Activated CD4-positive, alpha-beta T cell treated with anti-CD3 and anti-CD28 coated beads, Interleukin-2, amount 10 ng/mL, durations not matched to agents 24 days and 14 days (primary cell): Measurements from ENCODE around the gene GREB1L. TPM values are rescaled to one million over a fixed set of nuclear protein-coding genes. Genes with fewer than 3 reads are reported as not detected.

Experiments used
- DNase-seq: peaks from one replicate; pipeline ENCODE4 v3.0.0; 2022
- H3K27ac Mint-ChIP-seq: one replicate; pipeline ENCODE4 v1.8.0; 2022; ENCODE audit warnings: mild to moderate bottlenecking, mixed read lengths
- H3K27me3 Mint-ChIP-seq: one replicate; pipeline ENCODE4 v1.8.0; 2022; ENCODE audit warnings: mixed read lengths
- H3K36me3 Mint-ChIP-seq: one replicate; pipeline ENCODE4 v1.8.0; 2022; ENCODE audit warnings: low read depth, mild to moderate bottlenecking, mixed read lengths
- H3K4me1 Mint-ChIP-seq: one replicate; pipeline ENCODE4 v1.8.0; 2021; ENCODE audit warnings: mixed read lengths
- H3K4me3 Mint-ChIP-seq: one replicate; pipeline ENCODE4 v1.8.0; 2022; ENCODE audit warnings: mild to moderate bottlenecking, moderate library complexity, mixed read lengths
- H3K9me3 Mint-ChIP-seq: one replicate; pipeline ENCODE4 v1.8.0; 2021; ENCODE audit warnings: mixed read lengths
- intact Hi-C: fragments of 100-400 bp; cut with micrococcal nuclease; formaldehyde crosslinking; loops from one replicate; pipeline ENCODE4 v1.15.1; 2023
- total RNA-seq: library from RNA; stranded (reverse); gene quantifications from 2 replicates; pipeline ENCODE4 v1.2.3, GENCODE V29; 2022

Gene GREB1L
- total RNA-seq, 1 donor from 2014 or later = not detected

DNA sequence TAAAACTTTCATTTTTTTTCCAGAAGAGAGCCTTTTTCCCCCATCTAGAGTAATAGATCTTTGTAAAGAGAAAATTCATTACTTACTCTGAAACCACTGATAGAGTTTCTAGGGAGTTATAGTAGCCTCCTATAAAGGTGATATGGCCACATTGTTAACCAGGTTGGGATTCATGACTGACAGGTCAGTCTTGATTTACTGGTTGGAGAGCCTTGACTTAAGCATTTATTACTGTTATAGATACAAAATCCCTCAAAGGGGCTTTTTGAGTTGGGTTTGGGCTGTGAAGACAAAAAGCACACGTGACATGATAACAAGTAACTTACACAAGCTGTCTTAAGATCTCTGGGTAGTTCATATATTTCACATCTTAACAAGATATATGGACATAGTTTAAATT lies 141.0 kb downstream of the GREB1L start:
- H3K27me3 Mint-ChIP-seq = no peaks in the 10 kb centered on the region
- intact Hi-C loops = no loop called here
- no peak overlapping the region for H3K4me3 Mint-ChIP-seq
- H3K36me3 Mint-ChIP-seq = no peaks in the 10 kb centered on the region
- H3K9me3 Mint-ChIP-seq = no peaks in the 10 kb centered on the region
- no peaks in the 10 kb centered on the region for H3K4me1 Mint-ChIP-seq
- no peak for DNase-seq
- H3K27ac Mint-ChIP-seq = no peak overlapping the region

- Mint-ChIP-seq H3K4me1 (no peaks in the 10 kb centered on the region), H3K36me3 (no peaks in the 10 kb centered on the region), H3K4me3 (no peak overlapping the region), H3K27ac (no peak overlapping the region), H3K9me3 (no peaks in the 10 kb centered on the region), H3K27me3 (peaks cover 2% of the 10 kb centered on the region)
- intact Hi-C loops = no loop called here
- no peak for DNase-seq
These were observed 144.7 kb downstream of the GREB1L start for GRCh38 chr18:21386523-21387240.

DNA sequence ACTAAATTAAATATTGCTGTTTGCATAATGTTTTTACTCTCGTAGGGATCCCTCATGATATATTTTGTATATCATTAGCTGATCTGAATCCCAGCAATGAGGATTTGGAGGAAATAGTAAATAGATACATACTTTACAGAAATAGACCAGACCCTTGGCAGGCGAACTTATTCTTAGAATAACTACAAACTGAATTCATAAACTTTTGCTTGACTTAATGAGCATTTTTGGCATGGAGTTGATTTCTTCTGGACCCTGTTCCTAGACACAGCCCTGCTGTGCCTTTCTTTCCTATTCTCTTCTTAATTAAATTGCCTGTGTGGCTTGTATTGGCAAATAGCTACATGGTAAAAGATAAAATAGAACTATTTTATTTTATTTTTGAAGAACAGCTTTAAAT lies 145.9 kb downstream of the GREB1L start:
- Mint-ChIP-seq H3K4me1 (no peaks in the 10 kb centered on the region), H3K27ac (no peak overlapping the region), H3K36me3 (no peaks in the 10 kb centered on the region), H3K4me3 (no peak overlapping the region), H3K27me3 (peaks cover 2% of the 10 kb centered on the region), H3K9me3 (no peaks in the 10 kb centered on the region)
- no peak for DNase-seq
- intact Hi-C loops = no loop called here

- no peaks in the 10 kb centered on the region for H3K4me1 Mint-ChIP-seq
- peaks cover 2% of the 10 kb centered on the region for H3K27me3 Mint-ChIP-seq
- H3K36me3 Mint-ChIP-seq = no peaks in the 10 kb centered on the region
- no peak overlapping the region for H3K27ac Mint-ChIP-seq
- no peaks in the 10 kb centered on the region for H3K9me3 Mint-ChIP-seq
- intact Hi-C loops = no loop called here
- no peak overlapping the region for H3K4me3 Mint-ChIP-seq
- no peak for DNase-seq
These were observed 147.3 kb downstream of the GREB1L start for GRCh38 chr18:21389283-21389682.

GRCh38 chr18:21389903-21390302 lies 147.9 kb downstream of the GREB1L start:
- no peak for DNase-seq
- no peak overlapping the region for H3K4me3 Mint-ChIP-seq
- no peak overlapping the region for H3K27ac Mint-ChIP-seq
- intact Hi-C loops = no loop called here
- H3K9me3 Mint-ChIP-seq = no peaks in the 10 kb centered on the region
- H3K36me3 Mint-ChIP-seq = no peaks in the 10 kb centered on the region
- no peaks in the 10 kb centered on the region for H3K4me1 Mint-ChIP-seq
- peaks cover 2% of the 10 kb centered on the region for H3K27me3 Mint-ChIP-seq

DNA sequence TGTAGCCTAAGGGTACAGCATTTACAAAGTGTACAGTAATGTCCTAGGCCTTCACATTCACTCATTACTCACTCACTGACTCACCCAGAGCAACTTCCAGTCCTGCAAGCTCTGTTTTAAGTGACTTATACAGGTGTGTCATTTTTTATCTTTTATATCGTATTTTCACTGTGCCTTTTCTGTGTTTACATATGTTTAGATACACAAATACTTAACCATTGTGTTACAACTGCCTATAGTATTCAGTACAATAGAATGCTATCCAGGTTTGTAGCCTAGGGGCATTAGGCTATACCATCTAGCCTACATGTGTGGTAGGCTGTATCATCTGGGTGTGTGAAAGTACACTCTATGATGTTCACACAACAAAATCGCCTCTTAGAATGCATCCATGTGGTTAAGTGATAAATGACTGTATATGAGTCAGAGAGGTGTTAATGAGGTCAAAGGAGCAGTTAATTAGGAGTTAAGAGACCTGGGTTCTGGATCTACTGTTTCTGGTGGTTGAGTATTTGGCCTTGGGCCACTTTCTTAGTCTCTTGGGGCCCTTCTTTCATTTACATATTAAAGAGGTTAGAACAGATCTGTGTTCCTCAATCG lies 149.1 kb downstream of the GREB1L start:
- Mint-ChIP-seq H3K4me3 (no peak overlapping the region), H3K4me1 (no peaks in the 10 kb centered on the region), H3K9me3 (no peaks in the 10 kb centered on the region), H3K27me3 (peaks cover 2% of the 10 kb centered on the region), H3K36me3 (no peaks in the 10 kb centered on the region), H3K27ac (no peak overlapping the region)
- intact Hi-C loops = no loop called here
- no peak for DNase-seq

GRCh38 chr18:21393986-21394385 lies 152.0 kb downstream of the GREB1L start:
- H3K36me3 Mint-ChIP-seq = no peaks in the 10 kb centered on the region

GRCh38 chr18:21398121-21398520 lies 156.1 kb downstream of the GREB1L start:
- no peaks in the 10 kb centered on the region for H3K4me1 Mint-ChIP-seq
- H3K27ac Mint-ChIP-seq = no peak overlapping the region
- no peak overlapping the region for H3K4me3 Mint-ChIP-seq
- H3K9me3 Mint-ChIP-seq = no peaks in the 10 kb centered on the region
- intact Hi-C loops = no loop called here
- H3K36me3 Mint-ChIP-seq = no peaks in the 10 kb centered on the region
- H3K27me3 Mint-ChIP-seq = peaks cover 3% of the 10 kb centered on the region
- DNase-seq = no peak

More at GRCh38 chr18:21393986-21394385, 152.0 kb downstream of the GREB1L start:
- H3K4me3 Mint-ChIP-seq = no peak overlapping the region
- DNase-seq = no peak
- H3K4me1 Mint-ChIP-seq = no peaks in the 10 kb centered on the region
- no peaks in the 10 kb centered on the region for H3K27me3 Mint-ChIP-seq
- H3K9me3 Mint-ChIP-seq = no peaks in the 10 kb centered on the region
- intact Hi-C loops = no loop called here
- H3K27ac Mint-ChIP-seq = no peak overlapping the region

GRCh38 chr18:21402272-21402671 lies 160.2 kb downstream of the GREB1L start:
- no peak for DNase-seq
- H3K27ac Mint-ChIP-seq = no peak overlapping the region
- intact Hi-C loops = no loop called here
- peaks cover 3% of the 10 kb centered on the region for H3K27me3 Mint-ChIP-seq
- H3K36me3 Mint-ChIP-seq = no peaks in the 10 kb centered on the region
- no peaks in the 10 kb centered on the region for H3K9me3 Mint-ChIP-seq
- no peak overlapping the region for H3K4me3 Mint-ChIP-seq
- H3K4me1 Mint-ChIP-seq = no peaks in the 10 kb centered on the region

- H3K4me1 Mint-ChIP-seq = no peaks in the 10 kb centered on the region
- peaks cover 5% of the 10 kb centered on the region for H3K27me3 Mint-ChIP-seq
- no peaks in the 10 kb centered on the region for H3K36me3 Mint-ChIP-seq
- no peak overlapping the region for H3K27ac Mint-ChIP-seq
- intact Hi-C loops = no loop called here
- H3K4me3 Mint-ChIP-seq = no peak overlapping the region
- H3K9me3 Mint-ChIP-seq = no peaks in the 10 kb centered on the region
- no peak for DNase-seq
These were observed 162.4 kb downstream of the GREB1L start for GRCh38 chr18:21404426-21404825.

DNA sequence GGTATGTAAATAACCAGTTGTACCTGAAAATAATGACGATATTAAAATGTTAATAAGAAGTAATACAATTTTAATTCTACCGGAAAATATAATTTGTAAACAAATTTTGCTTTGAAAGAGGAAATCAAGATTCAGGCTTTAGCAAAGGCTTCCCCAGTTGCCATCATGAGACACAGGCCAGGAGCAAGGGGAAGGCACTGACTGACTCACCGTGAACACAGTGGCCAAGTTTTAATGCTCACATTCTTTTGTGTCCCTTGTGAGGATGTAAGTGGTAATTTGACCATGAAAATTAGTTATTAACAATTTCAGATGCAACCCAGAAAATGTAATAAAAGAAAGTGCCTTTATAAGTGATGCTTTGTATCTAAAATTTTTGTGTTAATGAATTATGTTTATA lies 164.1 kb downstream of the GREB1L start:
- H3K4me1 Mint-ChIP-seq = no peaks in the 10 kb centered on the region
- no peak overlapping the region for H3K27ac Mint-ChIP-seq
- no peaks in the 10 kb centered on the region for H3K9me3 Mint-ChIP-seq
- peaks cover 5% of the 10 kb centered on the region for H3K27me3 Mint-ChIP-seq
- no peaks in the 10 kb centered on the region for H3K36me3 Mint-ChIP-seq
- intact Hi-C loops = no loop called here
- no peak overlapping the region for H3K4me3 Mint-ChIP-seq
- DNase-seq = no peak

GRCh38 chr18:21408681-21409080 lies 166.6 kb downstream of the GREB1L start:
- Mint-ChIP-seq H3K4me3 (no peak overlapping the region), H3K36me3 (no peaks in the 10 kb centered on the region), H3K27me3 (peaks cover 2% of the 10 kb centered on the region), H3K27ac (no peak overlapping the region), H3K4me1 (no peaks in the 10 kb centered on the region), H3K9me3 (no peaks in the 10 kb centered on the region)
- intact Hi-C loops = no loop called here
- DNase-seq = no peak

DNA sequence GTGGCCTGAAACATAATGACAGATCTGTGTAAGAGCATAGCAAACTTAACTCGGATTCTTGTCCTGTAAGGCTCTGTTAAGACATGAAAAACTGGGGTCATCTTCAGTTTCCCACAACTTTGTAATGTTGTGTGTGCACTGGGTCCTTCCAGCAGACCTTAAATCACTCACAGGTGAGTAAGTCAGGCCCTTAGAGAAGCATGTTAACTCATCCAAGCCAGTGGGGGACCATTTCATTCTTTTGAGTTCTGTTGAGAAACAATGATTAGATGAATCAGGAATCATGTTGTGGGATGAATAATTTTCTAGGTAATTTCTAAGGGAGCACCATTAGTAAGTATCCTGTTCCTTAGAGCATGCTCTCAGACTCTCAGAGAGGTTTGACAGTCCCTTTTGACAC lies 191.4 kb downstream of the GREB1L start:
- no peak overlapping the region for H3K4me3 Mint-ChIP-seq
- H3K27ac Mint-ChIP-seq = no peak overlapping the region
- H3K36me3 Mint-ChIP-seq = no peaks in the 10 kb centered on the region
- no peaks in the 10 kb centered on the region for H3K9me3 Mint-ChIP-seq
- H3K4me1 Mint-ChIP-seq = no peaks in the 10 kb centered on the region
- H3K27me3 Mint-ChIP-seq = no peaks in the 10 kb centered on the region
- no peak for DNase-seq
- intact Hi-C loops = no loop called here

DNA sequence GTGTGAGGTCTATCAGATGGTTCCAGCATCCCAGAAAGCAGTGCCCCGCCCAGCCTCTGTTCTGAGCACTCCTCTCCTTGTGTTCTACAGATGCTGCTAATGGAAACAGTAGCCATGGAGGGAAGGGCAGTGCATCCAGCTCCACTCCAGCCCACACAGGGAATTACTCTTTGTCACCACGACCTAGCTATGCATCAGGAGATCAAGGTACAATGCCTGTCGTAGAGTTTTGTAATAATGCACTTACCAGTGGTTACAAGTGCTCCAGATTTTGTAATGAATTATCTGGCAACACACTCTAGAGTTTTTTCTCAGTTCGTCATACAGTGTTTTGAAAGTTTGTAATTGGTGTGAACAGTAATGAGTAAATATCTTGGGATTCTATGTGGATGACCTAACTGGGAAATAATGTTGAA lies 197.4 kb downstream of the GREB1L start:
- Mint-ChIP-seq H3K27me3 (peaks cover 10% of the 10 kb centered on the region), H3K27ac (no peak overlapping the region), H3K9me3 (no peaks in the 10 kb centered on the region), H3K4me1 (no peaks in the 10 kb centered on the region), H3K36me3 (no peaks in the 10 kb centered on the region), H3K4me3 (no peak overlapping the region)
- no peak for DNase-seq
- intact Hi-C loops = no loop called here

GRCh38 chr18:21441670-21442069 lies 199.6 kb downstream of the GREB1L start:
- Mint-ChIP-seq H3K9me3 (no peaks in the 10 kb centered on the region), H3K4me1 (no peaks in the 10 kb centered on the region), H3K4me3 (no peak overlapping the region), H3K36me3 (no peaks in the 10 kb centered on the region), H3K27ac (no peak overlapping the region), H3K27me3 (peaks cover 10% of the 10 kb centered on the region)
- intact Hi-C loops = no loop called here
- no peak for DNase-seq
